Neural crest cell (in vitro differentiated cells): ENCODE results near the gene MUC21. TPM values are rescaled to one million over a fixed set of nuclear protein-coding genes. Genes with fewer than 3 reads are reported as not detected.

Source experiments
- DNase-seq: peaks from one replicate; pipeline ENCODE4 v3.0.0; 2021; ENCODE audit warnings: low read depth, mixed read lengths, low spot score
- H3K27ac Mint-ChIP-seq: one replicate; pipeline ENCODE4 v1.8.0; 2021; ENCODE audit warnings: mild to moderate bottlenecking, mixed read lengths; ENCODE audit not compliant: unreplicated experiment
- H3K27me3 Mint-ChIP-seq: 2 replicates; pipeline ENCODE4 v1.8.0; 2021; ENCODE audit warnings: low read depth, mild to moderate bottlenecking, mixed read lengths
- H3K36me3 Mint-ChIP-seq: 2 replicates; pipeline ENCODE4 v1.8.0; 2021; ENCODE audit warnings: low read depth, mild to moderate bottlenecking, mixed read lengths
- H3K4me1 Mint-ChIP-seq: 2 replicates; pipeline ENCODE4 v1.8.0; 2021; ENCODE audit warnings: mixed read lengths
- H3K4me3 Mint-ChIP-seq: one replicate; pipeline ENCODE4 v1.8.0; 2021; ENCODE audit warnings: mild to moderate bottlenecking, mixed read lengths
- H3K9me3 Mint-ChIP-seq: 2 replicates; pipeline ENCODE4 v1.8.0; 2021; ENCODE audit warnings: mixed read lengths
- total RNA-seq: library from RNA; stranded (reverse); gene quantifications from 2 replicates; pipeline ENCODE4 v1.2.1, GENCODE V29; 2021
- TF ChIP-seq, protein P1 (sequence below): fragments of 200-600 bp; sonication (generic); conservative IDR thresholded peaks from 2 replicates; pipeline ENCODE4 v1.5.0; 2021; ENCODE audit warnings: antibody characterized with exemption, mild to moderate bottlenecking

The MUC21 gene
- total RNA-seq, 1 donor from 2014 or later: not detected

DNA sequence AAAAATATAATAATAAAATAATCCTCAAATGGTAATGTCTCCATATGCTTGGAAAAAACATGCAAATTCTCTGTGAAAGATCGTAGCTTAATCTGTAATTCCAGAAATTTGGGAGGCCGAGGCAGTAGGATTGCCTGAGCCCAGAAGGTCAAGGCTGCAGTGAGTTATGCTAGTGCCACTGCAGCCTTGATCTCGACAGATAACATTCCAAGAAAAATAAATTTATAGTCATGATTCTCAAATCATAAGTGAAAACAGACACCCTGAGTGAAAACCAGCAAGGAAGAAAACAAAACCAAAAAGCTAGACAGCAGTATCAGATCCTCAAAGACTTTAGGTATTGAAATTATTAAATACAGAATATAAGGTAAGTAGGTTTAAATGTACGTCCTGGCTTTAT lies 3.8 kb upstream of the MUC21 start:
- Mint-ChIP-seq H3K9me3 (no peaks in the 10 kb centered on the region), H3K36me3 (no peaks in the 10 kb centered on the region), H3K4me1 (peaks cover 8% of the 10 kb centered on the region), H3K27me3 (peaks cover 13% of the 10 kb centered on the region), H3K4me3 (no peak overlapping the region), H3K27ac (no peak overlapping the region)
- TF ChIP-seq, protein P1, sequence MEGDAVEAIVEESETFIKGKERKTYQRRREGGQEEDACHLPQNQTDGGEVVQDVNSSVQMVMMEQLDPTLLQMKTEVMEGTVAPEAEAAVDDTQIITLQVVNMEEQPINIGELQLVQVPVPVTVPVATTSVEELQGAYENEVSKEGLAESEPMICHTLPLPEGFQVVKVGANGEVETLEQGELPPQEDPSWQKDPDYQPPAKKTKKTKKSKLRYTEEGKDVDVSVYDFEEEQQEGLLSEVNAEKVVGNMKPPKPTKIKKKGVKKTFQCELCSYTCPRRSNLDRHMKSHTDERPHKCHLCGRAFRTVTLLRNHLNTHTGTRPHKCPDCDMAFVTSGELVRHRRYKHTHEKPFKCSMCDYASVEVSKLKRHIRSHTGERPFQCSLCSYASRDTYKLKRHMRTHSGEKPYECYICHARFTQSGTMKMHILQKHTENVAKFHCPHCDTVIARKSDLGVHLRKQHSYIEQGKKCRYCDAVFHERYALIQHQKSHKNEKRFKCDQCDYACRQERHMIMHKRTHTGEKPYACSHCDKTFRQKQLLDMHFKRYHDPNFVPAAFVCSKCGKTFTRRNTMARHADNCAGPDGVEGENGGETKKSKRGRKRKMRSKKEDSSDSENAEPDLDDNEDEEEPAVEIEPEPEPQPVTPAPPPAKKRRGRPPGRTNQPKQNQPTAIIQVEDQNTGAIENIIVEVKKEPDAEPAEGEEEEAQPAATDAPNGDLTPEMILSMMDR: no peak
- DNase-seq: no peak

DNA sequence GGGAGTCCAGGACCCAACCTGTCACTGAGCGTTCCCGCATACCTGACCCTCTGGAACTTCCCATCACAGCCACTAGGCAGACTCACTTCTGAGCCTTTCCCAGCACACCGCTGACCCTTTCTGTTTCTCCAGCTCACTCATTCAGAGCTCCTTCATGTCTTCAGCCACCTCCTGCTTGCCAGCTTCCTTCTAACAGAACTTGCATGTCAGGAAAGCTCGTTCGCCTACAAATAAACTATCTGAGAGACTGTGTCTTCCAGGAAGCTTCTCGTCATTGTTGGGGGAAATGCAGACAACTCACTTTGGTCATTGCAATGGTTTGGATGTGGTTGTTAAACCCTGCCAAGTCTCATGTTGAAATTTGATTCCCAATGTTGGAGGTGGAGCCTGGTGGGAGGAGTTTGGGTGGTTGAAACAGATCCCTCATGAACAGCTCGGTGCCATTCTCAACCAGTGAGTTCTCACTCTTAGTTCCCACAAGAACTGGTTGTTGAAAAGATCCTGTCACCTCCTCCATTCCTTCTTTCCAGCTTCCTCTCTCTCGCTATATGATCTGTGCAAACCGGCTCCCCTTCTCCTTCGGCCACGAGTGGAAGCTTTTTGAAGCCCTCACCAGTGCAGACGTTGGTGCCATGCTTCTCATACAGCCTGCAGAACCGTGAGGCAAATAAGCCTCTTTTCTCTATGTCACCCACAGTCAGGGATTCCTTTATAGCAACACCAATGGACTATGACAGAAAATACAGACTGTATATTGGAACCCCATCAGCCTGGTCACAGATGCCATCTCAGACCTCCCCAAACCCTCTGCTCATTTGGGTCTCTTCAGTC lies 1.4 kb upstream of the MUC21 start:
- peaks cover 8% of the 10 kb centered on the region for H3K4me1 Mint-ChIP-seq
- peaks cover 13% of the 10 kb centered on the region for H3K27me3 Mint-ChIP-seq
- no peak for DNase-seq
- H3K4me3 Mint-ChIP-seq: no peak overlapping the region
- TF ChIP-seq, protein P1: peak; percentile 42
- H3K27ac Mint-ChIP-seq: no peak overlapping the region
- H3K36me3 Mint-ChIP-seq: no peaks in the 10 kb centered on the region
- no peaks in the 10 kb centered on the region for H3K9me3 Mint-ChIP-seq

DNA sequence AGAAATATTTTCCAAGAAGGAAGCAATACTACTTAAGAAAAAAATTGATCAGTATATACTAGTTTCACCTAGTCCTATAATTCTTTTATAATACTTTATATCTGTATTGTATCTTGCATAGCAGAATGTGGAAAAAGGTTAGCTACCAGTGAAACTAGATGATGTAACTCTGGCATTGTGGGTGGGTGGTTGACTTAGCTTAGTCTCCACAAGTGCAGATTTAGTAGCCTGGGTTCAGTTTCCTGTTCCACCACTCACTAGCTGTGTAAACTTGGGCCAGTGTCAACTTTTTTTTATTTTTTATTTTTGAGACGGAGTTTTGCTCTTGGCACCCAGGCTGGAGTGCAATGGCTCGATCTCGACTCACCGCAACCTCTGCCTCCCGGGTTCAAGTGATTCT lies 2.0 kb downstream of the MUC21 start:
- TF ChIP-seq, protein P1: no peak
- H3K36me3 Mint-ChIP-seq: no peaks in the 10 kb centered on the region
- H3K4me3 Mint-ChIP-seq: no peak overlapping the region
- DNase-seq: no peak
- peaks cover 8% of the 10 kb centered on the region for H3K4me1 Mint-ChIP-seq
- peaks cover 2% of the 10 kb centered on the region for H3K27me3 Mint-ChIP-seq
- no peak overlapping the region for H3K27ac Mint-ChIP-seq
- H3K9me3 Mint-ChIP-seq: no peaks in the 10 kb centered on the region

DNA sequence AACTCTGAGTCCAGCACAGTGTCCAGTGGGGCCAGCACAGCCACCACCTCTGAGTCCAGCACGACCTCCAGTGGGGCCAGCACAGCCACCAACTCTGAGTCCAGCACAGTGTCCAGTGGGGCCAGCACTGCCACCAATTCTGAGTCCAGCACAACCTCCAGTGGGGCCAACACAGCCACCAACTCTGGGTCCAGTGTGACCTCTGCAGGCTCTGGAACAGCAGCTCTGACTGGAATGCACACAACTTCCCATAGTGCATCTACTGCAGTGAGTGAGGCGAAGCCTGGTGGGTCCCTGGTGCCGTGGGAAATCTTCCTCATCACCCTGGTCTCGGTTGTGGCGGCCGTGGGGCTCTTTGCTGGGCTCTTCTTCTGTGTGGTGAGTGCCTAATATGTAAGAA lies 3.8 kb downstream of the MUC21 start:
- Mint-ChIP-seq H3K4me1 (peaks cover 3% of the 10 kb centered on the region), H3K4me3 (no peak overlapping the region), H3K9me3 (no peaks in the 10 kb centered on the region), H3K36me3 (no peaks in the 10 kb centered on the region), H3K27me3 (peaks cover 2% of the 10 kb centered on the region), H3K27ac (no peak overlapping the region)
- TF ChIP-seq, protein P1: no peak
- no peak for DNase-seq

DNA sequence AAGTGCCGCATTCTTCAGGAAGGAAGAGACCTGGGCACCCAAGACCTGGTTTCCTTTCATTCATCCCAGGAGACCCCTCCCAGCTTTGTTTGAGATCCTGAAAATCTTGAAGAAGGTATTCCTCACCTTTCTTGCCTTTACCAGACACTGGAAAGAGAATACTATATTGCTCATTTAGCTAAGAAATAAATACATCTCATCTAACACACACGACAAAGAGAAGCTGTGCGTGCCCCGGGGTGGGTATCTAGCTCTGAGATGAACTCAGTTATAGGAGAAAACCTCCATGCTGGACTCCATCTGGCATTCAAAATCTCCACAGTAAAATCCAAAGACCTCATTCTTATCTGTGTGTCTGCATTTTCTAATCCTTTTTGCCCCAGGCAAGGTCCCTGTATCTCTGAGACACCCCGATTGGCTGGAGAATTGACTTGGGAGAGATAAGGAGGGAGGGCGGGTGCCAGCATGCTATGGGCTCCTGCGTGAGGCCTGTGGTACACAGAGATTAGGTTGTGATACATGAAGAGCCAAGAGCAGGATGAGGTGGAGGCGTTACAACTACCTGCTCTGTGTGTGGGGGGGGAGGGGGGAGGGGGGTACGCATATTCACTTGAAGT lies 4.8 kb downstream of the MUC21 start:
- no peaks in the 10 kb centered on the region for H3K9me3 Mint-ChIP-seq
- H3K4me1 Mint-ChIP-seq: no peaks in the 10 kb centered on the region
- no peak overlapping the region for H3K4me3 Mint-ChIP-seq
- H3K27ac Mint-ChIP-seq: no peak overlapping the region
- TF ChIP-seq, protein P1: no peak
- H3K27me3 Mint-ChIP-seq: no peaks in the 10 kb centered on the region
- no peaks in the 10 kb centered on the region for H3K36me3 Mint-ChIP-seq
- no peak for DNase-seq
